H9 (cell line): Measurements from ENCODE around the gene CLEC19A. TPM values are rescaled to one million over a fixed set of nuclear protein-coding genes. Genes with fewer than 3 reads are reported as not detected.

Experiments used
- DNase-seq: peaks from one replicate; pipeline ENCODE4 v3.0.0-alpha.2; 2017
- H2AFZ ChIP-seq: one replicate; pipeline ENCODE4 v1.6.1; 2013; ENCODE audit warnings: mild to moderate bottlenecking, low read length, control low read depth, moderate library complexity
- H2AK5ac ChIP-seq: 2 replicates; pipeline ENCODE4 v1.6.1; 2013; ENCODE audit warnings: low read length, control low read depth, mixed read lengths; ENCODE audit not compliant: insufficient read length
- H2BK120ac ChIP-seq: one replicate; pipeline ENCODE4 v1.6.1; 2013; ENCODE audit warnings: low read depth, mild to moderate bottlenecking, low read length, control low read depth, inconsistent platforms; ENCODE audit not compliant: poor library complexity, severe bottlenecking
- H2BK12ac ChIP-seq: 2 replicates; pipeline ENCODE4 v1.6.1; 2013; ENCODE audit warnings: low read length, control low read depth, mixed read lengths, low read depth; ENCODE audit not compliant: insufficient read length
- H2BK15ac ChIP-seq: 2 replicates; pipeline ENCODE4 v1.6.1; 2013; ENCODE audit warnings: low read depth, low read length, control low read depth
- H2BK20ac ChIP-seq: one replicate; pipeline ENCODE4 v1.6.1; 2013; ENCODE audit warnings: low read depth, mild to moderate bottlenecking, low read length, control low read depth, inconsistent platforms; ENCODE audit not compliant: poor library complexity, severe bottlenecking
- H2BK5ac ChIP-seq: 2 replicates; pipeline ENCODE4 v1.6.1; 2013; ENCODE audit warnings: low read length, control low read depth, mixed read lengths; ENCODE audit not compliant: insufficient read length
- H3K14ac ChIP-seq: 2 replicates; pipeline ENCODE4 v1.6.1; 2013; ENCODE audit warnings: low read length, control low read depth; ENCODE audit not compliant: insufficient read depth
- H3K18ac ChIP-seq: 2 replicates; pipeline ENCODE4 v1.6.1; 2013; ENCODE audit warnings: low read depth, mild to moderate bottlenecking, mixed read lengths, low read length, control low read depth; ENCODE audit not compliant: insufficient read length
- H3K23ac ChIP-seq: 2 replicates; pipeline ENCODE4 v1.6.1; 2013; ENCODE audit warnings: low read length, control low read depth, mixed read lengths, low read depth; ENCODE audit not compliant: insufficient read length
- H3K23me2 ChIP-seq: 2 replicates; pipeline ENCODE4 v1.6.1; 2013; ENCODE audit warnings: low read depth, mild to moderate bottlenecking, mixed read lengths, low read length, control low read depth; ENCODE audit not compliant: insufficient read length, poor library complexity, severe bottlenecking
- H3K27ac ChIP-seq: 2 replicates; pipeline ENCODE4 v1.5.1; 2013; ENCODE audit warnings: low read length, control low read depth, mixed read lengths, low read depth; ENCODE audit not compliant: insufficient read length
- H3K27me3 ChIP-seq: 2 replicates; pipeline ENCODE4 v1.6.1; 2013; ENCODE audit warnings: low read length, control low read depth, inconsistent platforms; ENCODE audit not compliant: insufficient read depth
- H3K4ac ChIP-seq: 2 replicates; pipeline ENCODE4 v1.6.1; 2013; ENCODE audit warnings: low read depth, mild to moderate bottlenecking, control low read depth, inconsistent platforms, low read length, moderate library complexity
- H3K4me1 ChIP-seq: 2 replicates; pipeline ENCODE4 v1.6.1; 2013; ENCODE audit warnings: low read length, control low read depth, inconsistent platforms; ENCODE audit not compliant: insufficient read depth
- H3K4me2 ChIP-seq: 2 replicates; pipeline ENCODE4 v1.6.1; 2013; ENCODE audit warnings: low read length, control low read depth, mixed read lengths; ENCODE audit not compliant: insufficient read length, insufficient read depth
- H3K56ac ChIP-seq: 2 replicates; pipeline ENCODE4 v1.6.1; 2013; ENCODE audit warnings: low read depth, mild to moderate bottlenecking, mixed read lengths, low read length, control low read depth; ENCODE audit not compliant: insufficient read length
- H3K79me1 ChIP-seq: 2 replicates; pipeline ENCODE4 v1.6.1; 2013; ENCODE audit warnings: low read depth, mild to moderate bottlenecking, moderate library complexity, low read length, control low read depth, inconsistent platforms; ENCODE audit not compliant: insufficient read depth, poor library complexity, severe bottlenecking
- H3K79me2 ChIP-seq: 2 replicates; pipeline ENCODE4 v1.6.1; 2013; ENCODE audit warnings: low read length, control low read depth, inconsistent platforms; ENCODE audit not compliant: insufficient read depth
- H3K9ac ChIP-seq: 2 replicates; pipeline ENCODE4 v1.6.1; 2013; ENCODE audit warnings: low read length, control low read depth, mixed read lengths; ENCODE audit not compliant: insufficient read length; ENCODE audit errors: extremely low read depth
- H3K9me3 ChIP-seq: one replicate; pipeline ENCODE4 v1.6.1; 2013; ENCODE audit warnings: low read depth, low read length, inconsistent platforms; ENCODE audit not compliant: control insufficient read depth
- H3T11ph ChIP-seq: one replicate; pipeline ENCODE4 v1.6.1; 2013; ENCODE audit warnings: mild to moderate bottlenecking, low read length, control low read depth, inconsistent platforms
- H4K20me1 ChIP-seq: one replicate; pipeline ENCODE4 v1.6.1; 2013; ENCODE audit not compliant: control insufficient read depth, insufficient read length, insufficient read depth
- H4K5ac ChIP-seq: 2 replicates; pipeline ENCODE4 v1.6.1; 2013; ENCODE audit warnings: low read depth, mild to moderate bottlenecking, mixed read lengths, low read length, control low read depth; ENCODE audit not compliant: insufficient read length
- H4K8ac ChIP-seq: replicated peaks from 2 replicates; pipeline ENCODE4 v1.6.1; 2013; ENCODE audit warnings: low read length, control low read depth, mixed read lengths, low read depth; ENCODE audit not compliant: insufficient read length
- H4K91ac ChIP-seq: 2 replicates; pipeline ENCODE4 v1.6.1; 2013; ENCODE audit warnings: low read depth, mild to moderate bottlenecking, moderate library complexity, mixed read lengths, low read length, control low read depth; ENCODE audit not compliant: insufficient read length
- H3K27ac Mint-ChIP-seq, 3 experiments: 2 replicates in 2 of 3; 3 replicates in 1 of 3; pipeline ENCODE4 v1.8.0; 2020 to 2021; ENCODE audit warnings: mixed read lengths in 3 of 3, mild to moderate bottlenecking in 1 of 3, moderate library complexity in 1 of 3
- H3K27me3 Mint-ChIP-seq: 2 replicates; pipeline ENCODE4 v1.8.0; 2021; ENCODE audit warnings: low read depth, mild to moderate bottlenecking, moderate library complexity, mixed read lengths
- H3K36me3 Mint-ChIP-seq, 3 experiments: 2 replicates in 2 of 3; 3 replicates in 1 of 3; pipeline ENCODE4 v1.8.0; 2020 to 2021; ENCODE audit warnings: low read depth in 3 of 3, mixed read lengths in 3 of 3; ENCODE audit not compliant: insufficient read depth in 1 of 3
- H3K4me1 Mint-ChIP-seq, 2 experiments: 2 replicates each; pipeline ENCODE4 v1.8.0; 2020; ENCODE audit warnings: mixed read lengths in 2 of 2
- H3K4me3 Mint-ChIP-seq, 2 experiments: 2 replicates in 1 of 2; 3 replicates in 1 of 2; pipeline ENCODE4 v1.8.0; 2020 to 2021; ENCODE audit warnings: mild to moderate bottlenecking in 2 of 2, mixed read lengths in 2 of 2, moderate library complexity in 1 of 2
- H3K9me3 Mint-ChIP-seq, 2 experiments: 2 replicates in 1 of 2; 3 replicates in 1 of 2; pipeline ENCODE4 v1.8.0; 2020; ENCODE audit warnings: mild to moderate bottlenecking in 2 of 2, mixed read lengths in 2 of 2, moderate library complexity in 1 of 2
- CTCF ChIP-seq: fragments of 200-600 bp; sonication (generic); conservative IDR thresholded peaks from 3 replicates; pipeline ENCODE4 v1.8.0; 2021; ENCODE audit warnings: antibody characterized with exemption, mild to moderate bottlenecking
- WGBS: extraction: QIAGEN DNeasy Blood & Tissue Kit; methylation state at CpG from one replicate; pipeline ENCODE4 v1.1.7; 2013; ENCODE audit warnings: missing lambda C conversion rate, low lambda C conversion rate, mixed read lengths; ENCODE audit not compliant: insufficient read length; ENCODE audit errors: extremely low coverage; 5-methylcytosine and 5-hydroxymethylcytosine counted together
- total RNA-seq: library from RNA; stranded (reverse); gene quantifications from 2 replicates; pipeline ENCODE4 v1.2.1, GENCODE V29; 2021

Gene CLEC19A
- total RNA-seq, 1 experiment from 2014 or later, result not detected

- Histone ChIP-seq H2BK5ac (no peak overlapping the region), H3K4me2 (no peak overlapping the region), H3K4me1 (no peaks in the 10 kb centered on the region), H3K79me2 (no peaks in the 10 kb centered on the region), H3K18ac (no peak overlapping the region), H2BK120ac (no peak overlapping the region), H4K20me1 (no peaks in the 10 kb centered on the region), H3K23ac (no peak overlapping the region), H3K14ac (no peak overlapping the region), H3K27ac (no peak overlapping the region), H2BK12ac (no peak overlapping the region), H2AK5ac (no peak overlapping the region), H2BK20ac (no peak overlapping the region), H3K27me3 (no peaks in the 10 kb centered on the region), H4K91ac (no peak overlapping the region), H3K4ac (no peak overlapping the region), H4K8ac (no peak overlapping the region), H3K56ac (no peak overlapping the region), H3T11ph (no peak overlapping the region), H3K23me2 (no peaks in the 10 kb centered on the region), H3K9me3 (no peaks in the 10 kb centered on the region), H2BK15ac (no peak overlapping the region), H4K5ac (no peak overlapping the region), H3K9ac (no peak overlapping the region), H3K79me1 (no peaks in the 10 kb centered on the region), H2AFZ (no peak overlapping the region)
- DNase-seq, result no peak
- WGBS, result no CpG with 5 or more reads among the region's 3 CpGs
- no peak overlapping the region for H3K4me3 Mint-ChIP-seq
- 0 out of 3 replicates have a peak, but pooled peaks have one; percentile 12 for TF ChIP-seq CTCF
- H3K27me3 Mint-ChIP-seq, result no peaks in the 10 kb centered on the region; the same call in 1 of the 2 replicates
- H3K9me3 Mint-ChIP-seq, result peaks cover 0 to 4% of the 10 kb centered on the region in 2 experiments; a peak in 1 of 5 replicates
- peaks cover 2 to 4% of the 10 kb centered on the region in 2 experiments; a peak in 2 of 4 replicates for H3K4me1 Mint-ChIP-seq
- no peaks in the 10 kb centered on the region; a peak in 1 of 7 replicates for H3K36me3 Mint-ChIP-seq
- H3K27ac Mint-ChIP-seq, result 0 out of 7 replicates have a peak overlapping the region, but pooled peaks of 1 of the 3 experiments have one; percentile 41
Measured at GRCh38 chr16:19242987-19243575, 42.5 kb upstream of the CLEC19A start.
